Loucy (cell line): ENCODE measurements around the gene IFT88.

ENCODE experiments used
- H2AFZ ChIP-seq: fragments of 200-600 bp; sonication (generic); 2 replicates; pipeline ENCODE4 v1.6.0; 2016; ENCODE audit warnings: antibody characterized with exemption, mild to moderate bottlenecking, low read length, moderate library complexity
- H3F3A ChIP-seq: fragments of 200-600 bp; 2 replicates; pipeline ENCODE4 v1.6.0; 2016; ENCODE audit warnings: antibody characterized with exemption, low read depth, mild to moderate bottlenecking
- H3K27me3 ChIP-seq: fragments of 200-600 bp; sonication (generic); 2 replicates; pipeline ENCODE4 v1.6.1; 2014; ENCODE audit warnings: low read length, mild to moderate bottlenecking; ENCODE audit not compliant: insufficient read depth, poor library complexity, severe bottlenecking
- H3K36me3 ChIP-seq: fragments of 200-600 bp; sonication (generic); 2 replicates; pipeline ENCODE4 v1.6.1; 2016; ENCODE audit warnings: low read length; ENCODE audit not compliant: insufficient read depth
- H3K4me1 ChIP-seq: fragments of 200-600 bp; sonication (generic); 2 replicates; pipeline ENCODE4 v1.5.1; 2014; ENCODE audit warnings: low read length, mild to moderate bottlenecking; ENCODE audit not compliant: insufficient read depth, poor library complexity, severe bottlenecking
- H3K4me2 ChIP-seq: fragments of 200-600 bp; sonication (generic); 2 replicates; pipeline ENCODE4 v1.6.0; 2014; ENCODE audit warnings: antibody characterized with exemption, low read length, low read depth, mild to moderate bottlenecking; ENCODE audit not compliant: poor library complexity, severe bottlenecking
- H3K4me3 ChIP-seq: fragments of 200-600 bp; sonication (generic); 2 replicates; pipeline ENCODE4 v1.5.1; 2014; ENCODE audit warnings: low read length, mild to moderate bottlenecking, mixed read lengths; ENCODE audit not compliant: poor library complexity, severe bottlenecking
- H3K79me2 ChIP-seq: fragments of 200-600 bp; sonication (generic); 2 replicates; pipeline ENCODE4 v1.6.1; 2014; ENCODE audit warnings: low read length; ENCODE audit not compliant: insufficient read depth
- H3K9ac ChIP-seq: fragments of 200-600 bp; sonication (generic); 2 replicates; pipeline ENCODE4 v1.6.0; 2014; ENCODE audit warnings: mild to moderate bottlenecking, low read depth, low read length, moderate library complexity; ENCODE audit not compliant: poor library complexity, severe bottlenecking
- H3K9me2 ChIP-seq: fragments of 200-600 bp; sonication (generic); replicated peaks from 2 replicates; pipeline ENCODE4 v1.6.1; 2016; ENCODE audit warnings: low read depth, low read length, mixed read lengths
- H3K9me3 ChIP-seq: fragments of 200-600 bp; sonication (generic); 2 replicates; pipeline ENCODE4 v1.6.1; 2014; ENCODE audit warnings: mild to moderate bottlenecking, antibody characterized with exemption, low read length, low read depth; ENCODE audit not compliant: insufficient read depth
- H4K20me1 ChIP-seq: fragments of 200-600 bp; sonication (generic); 2 replicates; pipeline ENCODE4 v1.6.0; 2014; ENCODE audit warnings: antibody characterized with exemption, low read length, mild to moderate bottlenecking; ENCODE audit not compliant: insufficient read depth, poor library complexity, severe bottlenecking
- EZH2phosphoT487 ChIP-seq: fragments of 200-600 bp; IDR thresholded peaks from 2 replicates; pipeline ENCODE4 v1.6.1; 2018; ENCODE audit warnings: antibody characterized with exemption, mild to moderate bottlenecking, moderate library complexity, borderline replicate concordance
- TF ChIP-seq, protein P1 (sequence below): fragments of 200-600 bp; sonication (generic); conservative IDR thresholded peaks from 2 replicates; pipeline ENCODE4 v1.5.1; 2014; ENCODE audit warnings: mild to moderate bottlenecking, antibody characterized with exemption, low read length

IFT88 gene

DNA sequence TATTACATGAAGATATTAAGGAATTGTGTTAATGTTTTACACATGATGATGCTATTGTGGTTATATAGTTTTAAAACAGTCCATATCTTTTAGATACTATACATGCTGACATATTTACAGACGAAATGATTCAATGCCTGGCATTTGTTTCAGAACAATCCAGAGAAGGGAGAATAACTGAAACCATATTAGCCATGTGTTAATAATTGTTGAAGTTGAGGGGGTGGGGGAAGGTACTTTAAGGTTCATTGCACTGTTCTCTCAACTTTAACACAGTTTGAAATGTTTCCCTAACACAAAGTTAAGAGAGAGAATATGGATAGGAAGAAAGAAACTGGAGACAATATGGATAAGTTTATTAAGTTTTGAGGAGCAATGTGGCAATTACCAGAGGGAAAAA is 47.1 kb upstream of the IFT88 start:
- Histone ChIP-seq H3K9me2 (no peaks in the 10 kb centered on the region), H3K4me3 (no peak overlapping the region), H4K20me1 (no peaks in the 10 kb centered on the region), H3K79me2 (no peaks in the 10 kb centered on the region), H3K27me3 (no peaks in the 10 kb centered on the region), H3K9me3 (no peaks in the 10 kb centered on the region), H3K9ac (no peak overlapping the region), H3K4me1 (peaks cover under 1% of the 10 kb centered on the region), H3K4me2 (no peak overlapping the region), H3F3A (no peaks in the 10 kb centered on the region), H3K36me3 (no peaks in the 10 kb centered on the region), H2AFZ (no peak overlapping the region)
- TF ChIP-seq EZH2phosphoT487 = no peak
- TF ChIP-seq, protein P1, sequence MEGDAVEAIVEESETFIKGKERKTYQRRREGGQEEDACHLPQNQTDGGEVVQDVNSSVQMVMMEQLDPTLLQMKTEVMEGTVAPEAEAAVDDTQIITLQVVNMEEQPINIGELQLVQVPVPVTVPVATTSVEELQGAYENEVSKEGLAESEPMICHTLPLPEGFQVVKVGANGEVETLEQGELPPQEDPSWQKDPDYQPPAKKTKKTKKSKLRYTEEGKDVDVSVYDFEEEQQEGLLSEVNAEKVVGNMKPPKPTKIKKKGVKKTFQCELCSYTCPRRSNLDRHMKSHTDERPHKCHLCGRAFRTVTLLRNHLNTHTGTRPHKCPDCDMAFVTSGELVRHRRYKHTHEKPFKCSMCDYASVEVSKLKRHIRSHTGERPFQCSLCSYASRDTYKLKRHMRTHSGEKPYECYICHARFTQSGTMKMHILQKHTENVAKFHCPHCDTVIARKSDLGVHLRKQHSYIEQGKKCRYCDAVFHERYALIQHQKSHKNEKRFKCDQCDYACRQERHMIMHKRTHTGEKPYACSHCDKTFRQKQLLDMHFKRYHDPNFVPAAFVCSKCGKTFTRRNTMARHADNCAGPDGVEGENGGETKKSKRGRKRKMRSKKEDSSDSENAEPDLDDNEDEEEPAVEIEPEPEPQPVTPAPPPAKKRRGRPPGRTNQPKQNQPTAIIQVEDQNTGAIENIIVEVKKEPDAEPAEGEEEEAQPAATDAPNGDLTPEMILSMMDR = no peak

DNA sequence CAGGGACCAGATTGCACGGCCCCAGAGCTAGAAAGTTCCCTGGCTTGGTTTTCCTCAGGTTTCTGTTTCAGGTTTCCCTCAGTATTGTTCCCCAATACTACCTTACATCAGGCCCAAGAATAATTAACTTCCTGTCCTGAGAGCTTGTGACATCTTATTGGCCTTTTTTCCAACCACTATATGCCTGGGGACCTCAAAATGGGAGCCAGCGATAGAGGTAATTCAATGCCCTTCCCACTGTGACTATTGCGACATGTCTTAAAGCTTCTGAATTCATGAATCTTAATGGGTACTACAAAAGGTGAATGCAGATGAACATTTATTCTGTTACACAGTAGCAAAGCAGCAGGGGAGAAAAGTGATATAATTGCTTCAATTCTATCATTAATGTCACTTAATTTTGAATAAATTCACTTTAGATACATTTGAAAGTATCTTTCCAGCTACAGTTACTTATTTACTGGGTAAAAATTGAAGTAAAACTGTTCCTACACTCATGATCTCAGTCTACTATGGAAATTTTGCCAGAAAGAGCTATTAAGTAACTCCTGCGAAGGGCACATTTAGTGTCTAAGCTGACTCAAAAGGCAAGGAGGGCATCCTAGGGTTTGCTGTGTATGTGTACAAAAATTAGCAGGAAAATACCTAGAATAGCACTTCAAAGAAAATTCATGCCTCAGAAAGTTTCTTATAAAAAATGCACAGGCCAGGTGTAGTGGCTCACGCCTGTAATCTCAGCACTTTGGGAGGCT is 45.4 kb upstream of the IFT88 start:
- H2AFZ ChIP-seq = no peak overlapping the region
- no peaks in the 10 kb centered on the region for H3K9me2 ChIP-seq
- H3K4me1 ChIP-seq = peaks cover 10% of the 10 kb centered on the region
- no peaks in the 10 kb centered on the region for H3F3A ChIP-seq
- no peaks in the 10 kb centered on the region for H4K20me1 ChIP-seq
- H3K9me3 ChIP-seq = no peaks in the 10 kb centered on the region
- H3K36me3 ChIP-seq = no peaks in the 10 kb centered on the region
- H3K4me2 ChIP-seq = no peak overlapping the region
- H3K27me3 ChIP-seq = no peaks in the 10 kb centered on the region
- no peak overlapping the region for H3K9ac ChIP-seq
- 0 out of 2 replicates have a peak, but pooled peaks cover 4% of the 10 kb centered on the region for H3K79me2 ChIP-seq
- TF ChIP-seq, protein P1 = no peak
- TF ChIP-seq EZH2phosphoT487 = no peak
- H3K4me3 ChIP-seq = no peak overlapping the region

DNA sequence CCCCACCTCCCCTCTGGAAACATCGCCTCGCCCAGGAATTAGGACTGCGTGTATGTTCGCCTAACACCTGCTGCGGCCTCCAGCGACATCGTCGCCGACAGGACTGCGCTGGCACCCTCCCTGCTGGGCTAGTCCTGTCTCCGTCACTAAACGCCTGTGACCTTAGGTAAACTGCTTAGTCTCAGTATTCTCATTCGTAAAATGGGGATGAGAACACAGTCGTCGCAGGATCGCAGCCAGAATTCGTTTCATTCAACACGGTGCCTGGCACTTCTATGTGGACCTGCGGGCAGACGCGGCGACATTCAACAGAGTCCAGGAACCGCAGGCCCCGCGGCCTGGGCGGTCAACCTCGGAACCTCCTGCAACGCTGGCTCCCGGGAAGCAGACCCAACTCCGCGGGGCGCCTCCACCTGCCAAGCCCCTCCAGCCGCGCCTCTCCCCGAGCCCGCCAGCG is 41.8 kb upstream of the IFT88 start:
- no peaks in the 10 kb centered on the region for H3F3A ChIP-seq
- H3K9me3 ChIP-seq = no peaks in the 10 kb centered on the region
- H3K27me3 ChIP-seq = no peaks in the 10 kb centered on the region
- H3K36me3 ChIP-seq = no peaks in the 10 kb centered on the region
- H3K79me2 ChIP-seq = 0 out of 2 replicates have a peak, but pooled peaks cover 4% of the 10 kb centered on the region
- H3K4me3 ChIP-seq = peak overlapping the region; percentile 76
- peak overlapping the region; percentile 77 for H3K9ac ChIP-seq
- peak overlapping the region; percentile 98 for H2AFZ ChIP-seq
- peaks cover 14% of the 10 kb centered on the region for H3K4me1 ChIP-seq
- TF ChIP-seq, protein P1 = no peak
- no peak for TF ChIP-seq EZH2phosphoT487
- no peaks in the 10 kb centered on the region for H3K9me2 ChIP-seq
- H4K20me1 ChIP-seq = no peaks in the 10 kb centered on the region
- H3K4me2 ChIP-seq = peak overlapping the region; percentile 88
